Tibial nerve (tissue), 4 donors: ENCODE data around the gene PDPN. TPM values are rescaled to one million over a fixed set of nuclear protein-coding genes. Genes with fewer than 3 reads are reported as not detected.

ENCODE experiments used
- DNase-seq, 2 donors: peaks; one replicate each; pipeline ENCODE4 v3.0.0-alpha.2; 2019; ENCODE audit warnings: low spot score in 2 of 2
- H3K27ac ChIP-seq, 4 donors: fragments of 200-600 bp; sonication (generic) in 3 of 4; one replicate each; pipeline ENCODE4 v1.5.1; 2017 to 2019; ENCODE audit warnings: mild to moderate bottlenecking in 1 of 4
- H3K27me3 ChIP-seq, 2 donors: fragments of 200-600 bp; sonication (generic) in 1 of 2; one replicate each; pipeline versions ENCODE4 v1.5.1 to v1.6.0; 2017 to 2019
- H3K36me3 ChIP-seq, 3 donors: fragments of 200-600 bp; sonication (generic); one replicate each; pipeline ENCODE4 v1.5.1; 2018 to 2019
- H3K4me1 ChIP-seq, 4 donors: fragments of 200-600 bp; sonication (generic) in 3 of 4; one replicate each; pipeline ENCODE4 v1.5.1; 2017 to 2019
- H3K4me3 ChIP-seq, 4 donors: fragments of 200-600 bp; sonication (generic) in 3 of 4; one replicate each; pipeline ENCODE4 v1.5.1; 2017 to 2019; ENCODE audit warnings: mild to moderate bottlenecking in 1 of 4, moderate library complexity in 1 of 4
- H3K9me3 ChIP-seq, 4 donors: fragments of 200-600 bp; sonication (generic) in 3 of 4; one replicate each; pipeline ENCODE4 v1.5.1; 2017 to 2019
- CTCF ChIP-seq, 5 experiments: fragments of 200-600 bp in 3 of 5; fragments of 450-650 bp in 2 of 5; sonication (generic) in 3 of 5; IDR thresholded peaks; one replicate each; pipeline ENCODE4 v1.5.1; 2016 to 2019; ENCODE audit warnings: antibody characterized with exemption in 5 of 5, mild to moderate bottlenecking in 3 of 5, moderate library complexity in 2 of 5
- EP300 ChIP-seq, 2 donors: sonication (generic); formaldehyde crosslinking; IDR thresholded peaks; one replicate each; pipeline ENCODE4 v1.6.1; 2017; ENCODE audit warnings: antibody characterized with exemption in 2 of 2, mild to moderate bottlenecking in 1 of 2
- POLR2A ChIP-seq, 2 donors: fragments of 450-650 bp; IDR thresholded peaks; one replicate each; pipeline ENCODE4 v1.6.1; 2017; ENCODE audit warnings: antibody characterized with exemption in 2 of 2, mild to moderate bottlenecking in 2 of 2, moderate library complexity in 2 of 2
- WGBS, 2 donors: methylation state at CpG; one replicate each; pipeline ENCODE4 v1.1.5; 2018; 5-methylcytosine and 5-hydroxymethylcytosine counted together
- total RNA-seq, 4 donors: library from RNA; depleted of rRNA; stranded (reverse); fragments of >200 nt; gene quantifications; one replicate each; pipeline ENCODE4 v1.1.0, GENCODE V29; 2016

The PDPN gene
- total RNA-seq, 4 donors from 2014 or later: 16.2 to 25.7 (median 21.2) TPM

- no peak for DNase-seq
- Histone ChIP-seq H3K36me3 (peaks cover 0 to 50% (median 0%) of the 10 kb centered on the region in 3 donors), H3K27ac (no peak overlapping the region), H3K27me3 (no peaks in the 10 kb centered on the region), H3K4me3 (no peak overlapping the region), H3K9me3 (no peaks in the 10 kb centered on the region), H3K4me1 (peaks cover 0 to 4% (median 0%) of the 10 kb centered on the region in 4 donors)
- TF ChIP-seq EP300 (IDR thresholded peaks at IDR 0.05): no peak
- no peak for TF ChIP-seq CTCF (IDR thresholded peaks at IDR 0.05)
- no peak for TF ChIP-seq POLR2A (IDR thresholded peaks at IDR 0.05)
- 66% methylated on average over 5 of the region's 5 CpGs for WGBS, 2 donors
Measured at GRCh38 chr1:13616234-13616633, 32.6 kb downstream of the PDPN start.

GRCh38 chr1:13617108-13617507 lies 33.5 kb downstream of the PDPN start:
- no peaks in the 10 kb centered on the region for H3K27me3 ChIP-seq
- DNase-seq: no peak
- no peak for TF ChIP-seq EP300 (IDR thresholded peaks at IDR 0.05)
- TF ChIP-seq CTCF (IDR thresholded peaks at IDR 0.05): no peak
- TF ChIP-seq POLR2A (IDR thresholded peaks at IDR 0.05): no peak
- peaks cover 0 to 4% (median 0%) of the 10 kb centered on the region in 4 donors for H3K4me1 ChIP-seq
- H3K27ac ChIP-seq: no peak overlapping the region
- H3K9me3 ChIP-seq: no peaks in the 10 kb centered on the region
- 87 to 88% methylated on average over 4 of the region's 4 CpGs for WGBS, 2 donors
- no peak overlapping the region for H3K4me3 ChIP-seq
- peaks cover 0 to 44% (median 0%) of the 10 kb centered on the region in 3 donors for H3K36me3 ChIP-seq

GRCh38 chr1:13617773-13618172 lies 34.1 kb downstream of the PDPN start:
- Histone ChIP-seq H3K27me3 (no peaks in the 10 kb centered on the region), H3K36me3 (peaks cover 0 to 44% (median 0%) of the 10 kb centered on the region in 3 donors), H3K27ac (no peak overlapping the region), H3K4me1 (peaks cover 0 to 4% (median 0%) of the 10 kb centered on the region in 4 donors), H3K4me3 (no peak overlapping the region), H3K9me3 (no peaks in the 10 kb centered on the region)
- WGBS, 2 donors: 89 to 96% methylated on average over 1 of the region's 1 CpG
- DNase-seq: no peak
- TF ChIP-seq EP300 (IDR thresholded peaks at IDR 0.05): no peak
- no peak for TF ChIP-seq CTCF (IDR thresholded peaks at IDR 0.05)
- no peak for TF ChIP-seq POLR2A (IDR thresholded peaks at IDR 0.05)

GRCh38 chr1:13618483-13618882 lies 34.9 kb downstream of the PDPN start:
- Histone ChIP-seq H3K36me3 (peaks cover 0 to 44% (median 0%) of the 10 kb centered on the region in 3 donors), H3K4me1 (peaks cover 0 to 4% (median 0%) of the 10 kb centered on the region in 4 donors), H3K27ac (peak overlapping the region in 1 of 4 donors; percentile 59), H3K27me3 (no peaks in the 10 kb centered on the region), H3K4me3 (no peak overlapping the region), H3K9me3 (no peaks in the 10 kb centered on the region)
- DNase-seq: no peak
- 93 to 99% methylated on average over 10 to 11 of the region's 11 CpGs for WGBS, 2 donors
- TF ChIP-seq CTCF (IDR thresholded peaks at IDR 0.05) (no peak), POLR2A (IDR thresholded peaks at IDR 0.05) (no peak), EP300 (IDR thresholded peaks at IDR 0.05) (no peak)

GRCh38 chr1:13619909-13620308 lies 36.3 kb downstream of the PDPN start:
- no peaks in the 10 kb centered on the region for H3K9me3 ChIP-seq
- peak overlapping the region in 2 of 4 donors; percentile 50 to 59 for H3K27ac ChIP-seq
- TF ChIP-seq EP300 (IDR thresholded peaks at IDR 0.05) (peak; percentile 26 to 81), POLR2A (IDR thresholded peaks at IDR 0.05) (no peak)
- WGBS, 2 donors: 58 to 62% methylated on average over 8 of the region's 8 CpGs
- H3K27me3 ChIP-seq: no peaks in the 10 kb centered on the region
- peaks cover 0 to 36% (median 0%) of the 10 kb centered on the region in 3 donors for H3K36me3 ChIP-seq
- peaks cover 0 to 4% (median 0%) of the 10 kb centered on the region in 4 donors for H3K4me1 ChIP-seq
- no peak overlapping the region for H3K4me3 ChIP-seq
- DNase-seq: peak in 1 of 2 donors; percentile 34
